HepG2 (cell line): Measurements from ENCODE around the gene VAC14. TPM values are rescaled to one million over a fixed set of nuclear protein-coding genes. Genes with fewer than 3 reads are reported as not detected.

ENCODE experiments used
- FOSL2 ChIP-seq: sonication (generic); formaldehyde crosslinking; IDR thresholded peaks from 2 replicates; pipeline ENCODE4 v1.4.0; 2020; ENCODE audit warnings: missing genetic modification reagents
- KDM5A ChIP-seq: fragments of 200-600 bp; sonication (generic); IDR thresholded peaks from 2 replicates; pipeline ENCODE4 v1.7.0; 2018; ENCODE audit warnings: antibody characterized with exemption, mild to moderate bottlenecking, low read length, borderline replicate concordance
- MED1 ChIP-seq: sonication (generic); formaldehyde crosslinking; IDR thresholded peaks from 2 replicates; pipeline ENCODE4 v1.4.0; 2020; ENCODE audit warnings: missing genetic modification reagents
- NONO ChIP-seq, 2 experiments: fragments of 450-650 bp in 1 of 2; sonication (generic) in 1 of 2; formaldehyde crosslinking in 1 of 2; IDR thresholded peaks in 1 of 2; conservative IDR thresholded peaks in 1 of 2; 2 replicates each; pipeline versions ENCODE4 v1.6.1 to v1.8.0; 2017 to 2022; ENCODE audit warnings: mild to moderate bottlenecking in 1 of 2, missing genetic modification reagents in 1 of 2, moderate library complexity in 1 of 2
- NPAS2 ChIP-seq: sonication (generic); formaldehyde crosslinking; IDR thresholded peaks from 2 replicates; pipeline ENCODE4 v1.8.0; 2022; ENCODE audit warnings: mild to moderate bottlenecking, missing genetic modification reagents, borderline replicate concordance
- POLR2AphosphoS2 ChIP-seq: IDR thresholded peaks from 2 replicates; pipeline ENCODE4 v1.6.1; 2011; ENCODE audit warnings: low read depth, low read length, improper control_type of control experiment
- REXO4 ChIP-seq: sonication (generic); formaldehyde crosslinking; IDR thresholded peaks from 2 replicates; pipeline ENCODE4 v1.8.0; 2022; ENCODE audit warnings: missing genetic modification reagents, mild to moderate bottlenecking, borderline replicate concordance
- SIX1 ChIP-seq: sonication (generic); formaldehyde crosslinking; IDR thresholded peaks from 2 replicates; pipeline ENCODE4 v1.4.0; 2020; ENCODE audit warnings: missing genetic modification reagents, borderline replicate concordance
- STAT5B ChIP-seq: sonication (generic); formaldehyde crosslinking; IDR thresholded peaks from 2 replicates; pipeline ENCODE4 v1.4.0; 2020; ENCODE audit warnings: missing genetic modification reagents
- ZFP41 ChIP-seq: sonication (generic); formaldehyde crosslinking; IDR thresholded peaks from 2 replicates; pipeline ENCODE4 v1.4.0; 2020; ENCODE audit warnings: mild to moderate bottlenecking, missing genetic modification reagents, borderline replicate concordance
- ZMYM2 ChIP-seq: sonication (generic); formaldehyde crosslinking; IDR thresholded peaks from 2 replicates; pipeline ENCODE4 v1.8.0; 2022; ENCODE audit warnings: mild to moderate bottlenecking, missing genetic modification reagents
- ZNF557 ChIP-seq: sonication (generic); formaldehyde crosslinking; IDR thresholded peaks from 2 replicates; pipeline ENCODE4 v1.4.0; 2020; ENCODE audit warnings: missing genetic modification reagents
- ZNF605 ChIP-seq: sonication (generic); formaldehyde crosslinking; IDR thresholded peaks from 2 replicates; pipeline ENCODE4 v1.8.0; 2022; ENCODE audit warnings: mild to moderate bottlenecking, missing genetic modification reagents
- polyA plus RNA-seq, 8 experiments: library from polyadenylated mRNA; depleted of rRNA in 3 of 8; stranded (reverse) in 7 of 8; unstranded in 1 of 8; fragments of >200 nt; fragmentation: Illumina TruSeq in 4 of 8; extraction: Trizol in 4 of 8; gene quantifications; 2 replicates each; pipeline versions ENCODE4 v1.2.1 to v1.2.3, GENCODE V29; 2011 to 2016; ENCODE audit warnings: low read depth in 4 of 8, missing spikeins in 1 of 8, mixed read lengths in 1 of 8; ENCODE audit not compliant: insufficient read depth in 1 of 8
- total RNA-seq, 5 experiments: library from RNA; depleted of rRNA; stranded (reverse); fragments of >200 nt; fragmentation: Illumina TruSeq; extraction: Trizol; gene quantifications; 2 replicates each; pipeline ENCODE4 v1.2.3, GENCODE V29; 2016; ENCODE audit warnings: low read depth in 1 of 5
- TF ChIP-seq, protein P1 (sequence below): sonication (generic); formaldehyde crosslinking; conservative IDR thresholded peaks from 2 replicates; pipeline ENCODE4 v1.8.0; 2022; ENCODE audit warnings: low read depth, missing genetic modification reagents
- TF ChIP-seq, protein P2 (sequence below), 2 experiments: sonication (generic) in 1 of 2; formaldehyde crosslinking in 1 of 2; IDR thresholded peaks; 2 replicates each; pipeline versions ENCODE4 v1.4.0 to v1.6.1; 2018 to 2020; ENCODE audit warnings: missing genetic modification reagents in 2 of 2, borderline replicate concordance in 1 of 2, low read depth in 1 of 2, mild to moderate bottlenecking in 1 of 2, missing biosample characterization in 1 of 2
- TF ChIP-seq, protein P3 (sequence below): fragments of 450-650 bp; IDR thresholded peaks from 2 replicates; pipeline ENCODE4 v1.6.1; 2017; ENCODE audit warnings: mild to moderate bottlenecking
- TF ChIP-seq, protein P4 (sequence below): sonication (generic); formaldehyde crosslinking; IDR thresholded peaks from 2 replicates; pipeline ENCODE4 v1.8.1; 2023; ENCODE audit warnings: mild to moderate bottlenecking, missing genetic modification reagents
- TF ChIP-seq, protein P5 (sequence below): sonication (generic); formaldehyde crosslinking; conservative IDR thresholded peaks from 2 replicates; pipeline ENCODE4 v1.4.0; 2020; ENCODE audit warnings: mild to moderate bottlenecking, missing genetic modification reagents, moderate library complexity

The VAC14 gene
- total and polyA plus RNA-seq, 2 of the 13 experiments (the other 11 are each of a cell fraction or from before 2014, with no cell fraction given) = 23.5 to 24.6 TPM

DNA sequence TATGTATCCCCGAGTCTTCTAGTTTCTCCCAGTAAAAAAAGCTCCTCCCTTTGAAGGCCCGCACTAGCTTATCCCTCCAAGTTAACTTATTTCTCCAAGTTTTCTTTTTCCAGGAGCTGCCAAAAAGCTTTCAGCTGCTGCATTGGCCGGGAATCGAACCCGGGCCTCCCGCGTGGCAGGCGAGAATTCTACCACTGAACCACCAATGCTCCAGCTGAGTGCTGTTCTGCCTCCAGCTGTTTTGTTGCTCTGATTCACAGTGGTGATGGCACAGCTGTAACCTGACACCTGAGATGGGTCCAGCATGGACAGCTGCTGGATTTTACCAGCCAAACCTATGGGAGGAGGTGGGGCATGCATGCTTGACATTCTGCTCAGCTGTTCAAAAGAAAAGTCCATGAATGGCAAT, 22.1 kb downstream of the VAC14 start (continued):
- TF ChIP-seq, protein P1, sequence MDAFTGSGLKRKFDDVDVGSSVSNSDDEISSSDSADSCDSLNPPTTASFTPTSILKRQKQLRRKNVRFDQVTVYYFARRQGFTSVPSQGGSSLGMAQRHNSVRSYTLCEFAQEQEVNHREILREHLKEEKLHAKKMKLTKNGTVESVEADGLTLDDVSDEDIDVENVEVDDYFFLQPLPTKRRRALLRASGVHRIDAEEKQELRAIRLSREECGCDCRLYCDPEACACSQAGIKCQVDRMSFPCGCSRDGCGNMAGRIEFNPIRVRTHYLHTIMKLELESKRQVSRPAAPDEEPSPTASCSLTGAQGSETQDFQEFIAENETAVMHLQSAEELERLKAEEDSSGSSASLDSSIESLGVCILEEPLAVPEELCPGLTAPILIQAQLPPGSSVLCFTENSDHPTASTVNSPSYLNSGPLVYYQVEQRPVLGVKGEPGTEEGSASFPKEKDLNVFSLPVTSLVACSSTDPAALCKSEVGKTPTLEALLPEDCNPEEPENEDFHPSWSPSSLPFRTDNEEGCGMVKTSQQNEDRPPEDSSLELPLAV = no peak
- TF ChIP-seq, protein P2, sequence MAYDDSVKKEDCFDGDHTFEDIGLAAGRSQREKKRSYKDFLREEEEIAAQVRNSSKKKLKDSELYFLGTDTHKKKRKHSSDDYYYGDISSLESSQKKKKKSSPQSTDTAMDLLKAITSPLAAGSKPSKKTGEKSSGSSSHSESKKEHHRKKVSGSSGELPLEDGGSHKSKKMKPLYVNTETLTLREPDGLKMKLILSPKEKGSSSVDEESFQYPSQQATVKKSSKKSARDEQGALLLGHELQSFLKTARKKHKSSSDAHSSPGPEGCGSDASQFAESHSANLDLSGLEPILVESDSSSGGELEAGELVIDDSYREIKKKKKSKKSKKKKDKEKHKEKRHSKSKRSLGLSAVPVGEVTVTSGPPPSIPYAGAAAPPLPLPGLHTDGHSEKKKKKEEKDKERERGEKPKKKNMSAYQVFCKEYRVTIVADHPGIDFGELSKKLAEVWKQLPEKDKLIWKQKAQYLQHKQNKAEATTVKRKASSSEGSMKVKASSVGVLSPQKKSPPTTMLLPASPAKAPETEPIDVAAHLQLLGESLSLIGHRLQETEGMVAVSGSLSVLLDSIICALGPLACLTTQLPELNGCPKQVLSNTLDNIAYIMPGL (CRISPR knock-in tag; IDR thresholded peaks at IDR 0.05; ENCODE audit: borderline replicate concordance in 1 of 2, low read depth in 1 of 2) = peak; percentile 88 to 93
- TF ChIP-seq NPAS2 (no peak), REXO4 (no peak), STAT5B (no peak), ZNF557 (CRISPR knock-in tag) (no peak), ZMYM2 (CRISPR knock-in tag) (0 out of 2 replicates have a peak, but pooled peaks have one; percentile 13), ZFP41 (CRISPR knock-in tag) (no peak), FOSL2 (CRISPR knock-in tag) (peak; percentile 62), POLR2AphosphoS2 (no peak), MED1 (CRISPR knock-in tag) (peak; percentile 44; the same call in 1 of the 2 replicates), ZNF605 (0 out of 2 replicates have a peak, but pooled peaks have one; percentile 25), KDM5A (no peak), SIX1 (peak; percentile 100), NONO (IDR thresholded peaks at IDR 0.05) (no peak), NONO (CRISPR knock-in tag; conservative IDR thresholded peaks at IDR 0.05) (peak; percentile 80)
- TF ChIP-seq, protein P3, sequence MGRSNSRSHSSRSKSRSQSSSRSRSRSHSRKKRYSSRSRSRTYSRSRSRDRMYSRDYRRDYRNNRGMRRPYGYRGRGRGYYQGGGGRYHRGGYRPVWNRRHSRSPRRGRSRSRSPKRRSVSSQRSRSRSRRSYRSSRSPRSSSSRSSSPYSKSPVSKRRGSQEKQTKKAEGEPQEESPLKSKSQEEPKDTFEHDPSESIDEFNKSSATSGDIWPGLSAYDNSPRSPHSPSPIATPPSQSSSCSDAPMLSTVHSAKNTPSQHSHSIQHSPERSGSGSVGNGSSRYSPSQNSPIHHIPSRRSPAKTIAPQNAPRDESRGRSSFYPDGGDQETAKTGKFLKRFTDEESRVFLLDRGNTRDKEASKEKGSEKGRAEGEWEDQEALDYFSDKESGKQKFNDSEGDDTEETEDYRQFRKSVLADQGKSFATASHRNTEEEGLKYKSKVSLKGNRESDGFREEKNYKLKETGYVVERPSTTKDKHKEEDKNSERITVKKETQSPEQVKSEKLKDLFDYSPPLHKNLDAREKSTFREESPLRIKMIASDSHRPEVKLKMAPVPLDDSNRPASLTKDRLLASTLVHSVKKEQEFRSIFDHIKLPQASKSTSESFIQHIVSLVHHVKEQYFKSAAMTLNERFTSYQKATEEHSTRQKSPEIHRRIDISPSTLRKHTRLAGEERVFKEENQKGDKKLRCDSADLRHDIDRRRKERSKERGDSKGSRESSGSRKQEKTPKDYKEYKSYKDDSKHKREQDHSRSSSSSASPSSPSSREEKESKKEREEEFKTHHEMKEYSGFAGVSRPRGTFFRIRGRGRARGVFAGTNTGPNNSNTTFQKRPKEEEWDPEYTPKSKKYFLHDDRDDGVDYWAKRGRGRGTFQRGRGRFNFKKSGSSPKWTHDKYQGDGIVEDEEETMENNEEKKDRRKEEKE = no peak
- TF ChIP-seq, protein P4, sequence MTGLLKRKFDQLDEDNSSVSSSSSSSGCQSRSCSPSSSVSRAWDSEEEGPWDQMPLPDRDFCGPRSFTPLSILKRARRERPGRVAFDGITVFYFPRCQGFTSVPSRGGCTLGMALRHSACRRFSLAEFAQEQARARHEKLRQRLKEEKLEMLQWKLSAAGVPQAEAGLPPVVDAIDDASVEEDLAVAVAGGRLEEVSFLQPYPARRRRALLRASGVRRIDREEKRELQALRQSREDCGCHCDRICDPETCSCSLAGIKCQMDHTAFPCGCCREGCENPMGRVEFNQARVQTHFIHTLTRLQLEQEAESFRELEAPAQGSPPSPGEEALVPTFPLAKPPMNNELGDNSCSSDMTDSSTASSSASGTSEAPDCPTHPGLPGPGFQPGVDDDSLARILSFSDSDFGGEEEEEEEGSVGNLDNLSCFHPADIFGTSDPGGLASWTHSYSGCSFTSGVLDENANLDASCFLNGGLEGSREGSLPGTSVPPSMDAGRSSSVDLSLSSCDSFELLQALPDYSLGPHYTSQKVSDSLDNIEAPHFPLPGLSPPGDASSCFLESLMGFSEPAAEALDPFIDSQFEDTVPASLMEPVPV (CRISPR knock-in tag) = no peak
- TF ChIP-seq, protein P5, sequence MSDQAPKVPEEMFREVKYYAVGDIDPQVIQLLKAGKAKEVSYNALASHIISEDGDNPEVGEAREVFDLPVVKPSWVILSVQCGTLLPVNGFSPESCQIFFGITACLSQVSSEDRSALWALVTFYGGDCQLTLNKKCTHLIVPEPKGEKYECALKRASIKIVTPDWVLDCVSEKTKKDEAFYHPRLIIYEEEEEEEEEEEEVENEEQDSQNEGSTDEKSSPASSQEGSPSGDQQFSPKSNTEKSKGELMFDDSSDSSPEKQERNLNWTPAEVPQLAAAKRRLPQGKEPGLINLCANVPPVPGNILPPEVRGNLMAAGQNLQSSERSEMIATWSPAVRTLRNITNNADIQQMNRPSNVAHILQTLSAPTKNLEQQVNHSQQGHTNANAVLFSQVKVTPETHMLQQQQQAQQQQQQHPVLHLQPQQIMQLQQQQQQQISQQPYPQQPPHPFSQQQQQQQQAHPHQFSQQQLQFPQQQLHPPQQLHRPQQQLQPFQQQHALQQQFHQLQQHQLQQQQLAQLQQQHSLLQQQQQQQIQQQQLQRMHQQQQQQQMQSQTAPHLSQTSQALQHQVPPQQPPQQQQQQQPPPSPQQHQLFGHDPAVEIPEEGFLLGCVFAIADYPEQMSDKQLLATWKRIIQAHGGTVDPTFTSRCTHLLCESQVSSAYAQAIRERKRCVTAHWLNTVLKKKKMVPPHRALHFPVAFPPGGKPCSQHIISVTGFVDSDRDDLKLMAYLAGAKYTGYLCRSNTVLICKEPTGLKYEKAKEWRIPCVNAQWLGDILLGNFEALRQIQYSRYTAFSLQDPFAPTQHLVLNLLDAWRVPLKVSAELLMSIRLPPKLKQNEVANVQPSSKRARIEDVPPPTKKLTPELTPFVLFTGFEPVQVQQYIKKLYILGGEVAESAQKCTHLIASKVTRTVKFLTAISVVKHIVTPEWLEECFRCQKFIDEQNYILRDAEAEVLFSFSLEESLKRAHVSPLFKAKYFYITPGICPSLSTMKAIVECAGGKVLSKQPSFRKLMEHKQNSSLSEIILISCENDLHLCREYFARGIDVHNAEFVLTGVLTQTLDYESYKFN (CRISPR knock-in tag) = peak; percentile 40
